ENCODE measurements around the gene RELN. TPM values are rescaled to one million over a fixed set of nuclear protein-coding genes. Genes with fewer than 3 reads are reported as not detected.

Gene RELN
- total and polyA plus RNA-seq, 11 donors: 0.16 to 3.5 (median 1.3) TPM

DNA sequence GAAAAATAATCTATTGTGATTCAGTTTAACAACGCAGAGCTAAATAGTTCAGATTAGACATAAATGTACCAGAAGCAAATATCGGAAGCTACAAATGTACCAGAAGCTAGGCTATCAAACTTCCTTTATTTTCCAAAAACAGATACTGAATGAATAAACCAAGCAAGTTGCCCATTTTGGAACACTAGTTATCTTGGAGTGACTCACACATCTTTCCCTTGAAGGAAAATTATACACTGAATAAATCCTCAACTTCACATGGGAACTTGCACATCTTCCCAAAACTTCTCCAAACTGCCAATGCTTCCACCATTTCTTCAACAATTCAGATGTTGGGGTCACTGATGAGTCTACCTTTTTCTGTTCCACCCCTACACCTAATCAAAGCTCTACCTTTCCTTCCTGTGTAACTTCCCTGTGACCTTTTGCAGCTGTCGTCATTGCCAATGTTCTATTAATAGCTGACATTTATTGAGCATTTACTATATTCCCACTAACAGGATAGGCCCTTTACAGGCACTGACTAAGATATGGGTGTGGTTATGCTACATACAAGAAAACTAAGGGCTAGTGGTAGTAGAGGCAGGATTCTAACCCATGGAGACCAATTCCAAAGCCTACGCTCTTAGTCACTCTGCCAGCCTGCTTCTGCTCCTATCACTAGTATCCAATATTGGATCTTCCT, 22.7 kb downstream of the RELN start:
- no peaks in the 10 kb centered on the region for H3K4me1 ChIP-seq

DNA sequence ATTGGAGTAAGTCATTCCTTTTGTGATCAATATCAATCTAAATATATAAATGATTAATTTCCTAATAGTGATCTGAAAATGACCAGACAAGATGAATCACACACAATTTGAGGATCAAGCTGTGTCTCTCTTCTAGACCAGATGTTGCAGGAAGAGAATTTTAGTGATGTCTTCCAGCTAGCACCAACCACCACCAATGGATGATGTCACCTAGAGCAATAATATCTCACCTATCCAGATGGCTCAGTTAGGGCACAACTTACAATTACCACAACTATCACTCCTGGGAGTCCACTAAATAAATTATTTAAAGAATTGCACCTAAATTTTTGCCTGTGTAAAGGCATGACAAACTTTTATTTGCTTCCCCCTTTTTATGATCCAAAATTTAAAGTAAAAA, 25.2 kb downstream of the RELN start:
- H3K36me3 ChIP-seq: no peaks in the 10 kb centered on the region
- H3K27me3 ChIP-seq: peaks cover 0 to 6% (median 0%) of the 10 kb centered on the region in 9 donors
- intact Hi-C loops (cut with DNase I): no loop called here
- ATAC-seq: no peak
- no peak overlapping the region for H3K27ac ChIP-seq
- H3K4me3 ChIP-seq: no peak overlapping the region
- DNase-seq: no peak
- H3K4me1 ChIP-seq: no peaks in the 10 kb centered on the region
- no peaks in the 10 kb centered on the region for H3K9me3 ChIP-seq
- TF ChIP-seq POLR2A (IDR thresholded peaks at IDR 0.05): no peak
- TF ChIP-seq, protein P1, sequence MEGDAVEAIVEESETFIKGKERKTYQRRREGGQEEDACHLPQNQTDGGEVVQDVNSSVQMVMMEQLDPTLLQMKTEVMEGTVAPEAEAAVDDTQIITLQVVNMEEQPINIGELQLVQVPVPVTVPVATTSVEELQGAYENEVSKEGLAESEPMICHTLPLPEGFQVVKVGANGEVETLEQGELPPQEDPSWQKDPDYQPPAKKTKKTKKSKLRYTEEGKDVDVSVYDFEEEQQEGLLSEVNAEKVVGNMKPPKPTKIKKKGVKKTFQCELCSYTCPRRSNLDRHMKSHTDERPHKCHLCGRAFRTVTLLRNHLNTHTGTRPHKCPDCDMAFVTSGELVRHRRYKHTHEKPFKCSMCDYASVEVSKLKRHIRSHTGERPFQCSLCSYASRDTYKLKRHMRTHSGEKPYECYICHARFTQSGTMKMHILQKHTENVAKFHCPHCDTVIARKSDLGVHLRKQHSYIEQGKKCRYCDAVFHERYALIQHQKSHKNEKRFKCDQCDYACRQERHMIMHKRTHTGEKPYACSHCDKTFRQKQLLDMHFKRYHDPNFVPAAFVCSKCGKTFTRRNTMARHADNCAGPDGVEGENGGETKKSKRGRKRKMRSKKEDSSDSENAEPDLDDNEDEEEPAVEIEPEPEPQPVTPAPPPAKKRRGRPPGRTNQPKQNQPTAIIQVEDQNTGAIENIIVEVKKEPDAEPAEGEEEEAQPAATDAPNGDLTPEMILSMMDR (IDR thresholded peaks at IDR 0.05): no peak

More for the DNA sequence above, 22.7 kb downstream of the RELN start:
- Histone ChIP-seq H3K27me3 (peaks cover 0 to 3% (median 0%) of the 10 kb centered on the region in 9 donors), H3K27ac (no peak overlapping the region), H3K36me3 (no peaks in the 10 kb centered on the region), H3K4me3 (no peak overlapping the region), H3K9me3 (no peaks in the 10 kb centered on the region)
- intact Hi-C loops (cut with DNase I): no loop called here
- ATAC-seq: no peak
- TF ChIP-seq, protein P1 (IDR thresholded peaks at IDR 0.05): no peak
- TF ChIP-seq POLR2A (IDR thresholded peaks at IDR 0.05): no peak
- no peak for DNase-seq
- 71 to 82% (median 77%) methylated on average over 4 of the region's 4 CpGs for WGBS, 4 donors

DNA sequence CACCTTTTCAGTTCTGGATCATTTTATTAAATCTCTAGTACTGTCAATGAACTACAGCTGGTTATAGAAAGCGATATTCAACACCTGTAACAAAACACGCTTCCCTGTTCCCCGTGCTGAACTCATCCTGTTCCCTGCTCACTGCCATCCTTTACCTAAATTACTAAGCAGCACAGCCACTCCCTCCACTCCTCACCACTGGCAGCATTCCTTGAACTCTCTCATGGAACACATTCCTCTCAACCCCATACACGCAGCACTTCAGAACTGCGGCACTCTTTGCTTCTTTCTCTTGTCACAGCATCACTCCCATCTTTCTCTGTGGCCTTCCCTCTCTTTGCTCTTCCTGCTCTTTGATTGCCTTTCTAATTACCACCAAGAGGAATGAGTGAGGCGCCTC, 27.4 kb downstream of the RELN start:
- ATAC-seq (no peak), DNase-seq (no peak)
- WGBS, 4 donors: 49 to 57% (median 55%) methylated on average over 6 of the region's 6 CpGs
- no peak overlapping the region for H3K4me3 ChIP-seq
- no peaks in the 10 kb centered on the region for H3K4me1 ChIP-seq
- peaks cover 0 to 6% (median 0%) of the 10 kb centered on the region in 9 donors for H3K27me3 ChIP-seq
- H3K9me3 ChIP-seq: no peaks in the 10 kb centered on the region
- no peak overlapping the region for H3K27ac ChIP-seq
- H3K36me3 ChIP-seq: no peaks in the 10 kb centered on the region
- intact Hi-C loops (cut with DNase I): no loop called here
- TF ChIP-seq POLR2A (IDR thresholded peaks at IDR 0.05): no peak
- TF ChIP-seq, protein P1 (IDR thresholded peaks at IDR 0.05): no peak

DNA sequence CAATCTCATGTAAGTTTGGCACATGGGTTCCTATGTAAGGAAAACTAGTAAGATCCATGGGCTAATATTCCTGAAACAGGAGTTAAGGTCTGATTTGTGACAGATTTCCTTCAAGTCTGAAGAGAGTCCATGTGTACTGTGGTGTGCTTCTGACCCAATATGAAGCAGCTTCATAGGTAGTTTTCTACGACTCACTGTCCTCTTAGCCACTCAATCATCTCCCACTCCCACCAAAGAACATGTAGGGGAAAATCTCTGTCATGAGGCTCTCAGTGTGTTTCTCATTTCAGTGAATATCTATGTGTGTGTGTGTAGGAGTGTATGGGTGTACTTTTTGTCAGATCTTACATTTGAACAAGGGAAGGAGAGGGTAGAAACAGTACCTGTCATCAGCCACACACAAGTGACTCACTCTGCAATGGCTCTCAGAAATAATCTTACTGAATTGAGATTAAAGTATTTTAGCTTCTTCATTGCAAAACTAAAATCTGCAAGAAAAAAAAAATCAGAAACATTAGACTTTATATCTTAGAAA, 31.1 kb downstream of the RELN start:
- no peak overlapping the region for H3K4me3 ChIP-seq
- ATAC-seq: no peak
- no peaks in the 10 kb centered on the region for H3K9me3 ChIP-seq
- no peak overlapping the region for H3K27ac ChIP-seq
- WGBS, 4 donors: 68 to 86% (median 80%) methylated on average over 1 of the region's 1 CpG
- H3K27me3 ChIP-seq: peaks cover 0 to 6% (median 0%) of the 10 kb centered on the region in 9 donors
- DNase-seq: no peak
- TF ChIP-seq, protein P1 (IDR thresholded peaks at IDR 0.05): no peak
- TF ChIP-seq POLR2A (IDR thresholded peaks at IDR 0.05): no peak
- no peaks in the 10 kb centered on the region for H3K4me1 ChIP-seq
- intact Hi-C loops (cut with DNase I): loop anchor here in 1 of 10 donors (10.0 kb wide), 1 partner anchor 56 kb away; no protein-coding TSS in a partner anchor
- H3K36me3 ChIP-seq: no peaks in the 10 kb centered on the region

Measured in heart left ventricle (tissue), 16 donors.